ENCODE measurements around the gene APBB2.
"Not testable (repeated sequence)": the region's sequence is repeated elsewhere in the genome, so short reads cannot be mapped to it uniquely, and the experiment has no call there.

The APBB2 gene

DNA sequence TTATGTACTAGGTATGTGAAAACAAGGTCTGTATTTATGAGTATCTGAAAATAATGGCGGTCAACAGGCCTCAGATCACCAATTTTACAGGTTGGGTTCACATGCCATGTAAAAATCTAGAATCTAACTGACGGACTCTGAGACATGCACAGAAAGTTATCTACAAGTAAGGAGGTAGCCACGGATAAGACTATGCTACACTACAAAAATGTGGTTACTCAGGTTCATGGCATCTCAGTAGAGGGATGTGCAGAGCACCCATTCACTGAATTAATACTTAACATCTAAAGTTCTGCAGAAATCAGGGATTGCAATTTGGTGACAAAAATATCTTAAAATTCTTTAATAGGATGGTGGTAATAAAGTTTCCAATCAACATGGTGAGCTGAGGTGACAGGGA, 155.9 kb downstream of the APBB2 start:
- H3K4me3 ChIP-seq (ENCODE audit: low read depth, low read length): no peak overlapping the region
- DNase-seq (ENCODE audit: low read depth): no peak
- TF ChIP-seq, protein P1, sequence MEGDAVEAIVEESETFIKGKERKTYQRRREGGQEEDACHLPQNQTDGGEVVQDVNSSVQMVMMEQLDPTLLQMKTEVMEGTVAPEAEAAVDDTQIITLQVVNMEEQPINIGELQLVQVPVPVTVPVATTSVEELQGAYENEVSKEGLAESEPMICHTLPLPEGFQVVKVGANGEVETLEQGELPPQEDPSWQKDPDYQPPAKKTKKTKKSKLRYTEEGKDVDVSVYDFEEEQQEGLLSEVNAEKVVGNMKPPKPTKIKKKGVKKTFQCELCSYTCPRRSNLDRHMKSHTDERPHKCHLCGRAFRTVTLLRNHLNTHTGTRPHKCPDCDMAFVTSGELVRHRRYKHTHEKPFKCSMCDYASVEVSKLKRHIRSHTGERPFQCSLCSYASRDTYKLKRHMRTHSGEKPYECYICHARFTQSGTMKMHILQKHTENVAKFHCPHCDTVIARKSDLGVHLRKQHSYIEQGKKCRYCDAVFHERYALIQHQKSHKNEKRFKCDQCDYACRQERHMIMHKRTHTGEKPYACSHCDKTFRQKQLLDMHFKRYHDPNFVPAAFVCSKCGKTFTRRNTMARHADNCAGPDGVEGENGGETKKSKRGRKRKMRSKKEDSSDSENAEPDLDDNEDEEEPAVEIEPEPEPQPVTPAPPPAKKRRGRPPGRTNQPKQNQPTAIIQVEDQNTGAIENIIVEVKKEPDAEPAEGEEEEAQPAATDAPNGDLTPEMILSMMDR (IDR thresholded peaks at IDR 0.05; ENCODE audit: low read depth, low read length): no peak
- TF ChIP-seq, protein P2, sequence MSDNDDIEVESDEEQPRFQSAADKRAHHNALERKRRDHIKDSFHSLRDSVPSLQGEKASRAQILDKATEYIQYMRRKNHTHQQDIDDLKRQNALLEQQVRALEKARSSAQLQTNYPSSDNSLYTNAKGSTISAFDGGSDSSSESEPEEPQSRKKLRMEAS (IDR thresholded peaks at IDR 0.05; ENCODE audit: low read depth, low read length): no peak
- TF ChIP-seq POLR2A (IDR thresholded peaks at IDR 0.05; ENCODE audit: extremely low read depth, insufficient read length) (no peak), MYC (IDR thresholded peaks at IDR 0.05; ENCODE audit: low read depth, low read length) (no peak)

DNA sequence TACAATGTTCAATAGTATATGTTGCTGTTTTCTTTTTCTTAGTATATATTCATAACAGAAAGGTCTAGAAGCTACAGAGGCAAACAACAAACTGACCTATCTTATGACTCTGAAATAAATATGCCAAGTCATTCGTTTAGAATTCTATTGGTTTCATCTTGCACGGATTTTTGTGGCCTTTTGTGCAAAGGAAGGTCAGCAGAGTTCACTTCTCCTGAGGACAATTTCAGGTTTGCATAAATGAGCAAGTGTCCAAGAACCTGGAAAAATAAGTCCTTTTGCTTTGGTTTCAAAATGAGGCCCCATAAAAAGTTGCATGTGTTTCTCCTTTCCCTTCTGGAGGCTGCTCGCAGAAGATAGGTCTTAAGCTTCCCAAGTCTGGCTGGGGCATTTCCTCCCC, 156.9 kb downstream of the APBB2 start:
- no peak for DNase-seq (ENCODE audit: low read depth)
- TF ChIP-seq MYC (IDR thresholded peaks at IDR 0.05; ENCODE audit: low read depth, low read length) (no peak), POLR2A (IDR thresholded peaks at IDR 0.05; ENCODE audit: extremely low read depth, insufficient read length) (no peak)
- TF ChIP-seq, protein P1 (IDR thresholded peaks at IDR 0.05; ENCODE audit: low read depth, low read length): no peak
- TF ChIP-seq, protein P2 (IDR thresholded peaks at IDR 0.05; ENCODE audit: low read depth, low read length): no peak
- H3K4me3 ChIP-seq (ENCODE audit: low read depth, low read length): no peak overlapping the region

DNA sequence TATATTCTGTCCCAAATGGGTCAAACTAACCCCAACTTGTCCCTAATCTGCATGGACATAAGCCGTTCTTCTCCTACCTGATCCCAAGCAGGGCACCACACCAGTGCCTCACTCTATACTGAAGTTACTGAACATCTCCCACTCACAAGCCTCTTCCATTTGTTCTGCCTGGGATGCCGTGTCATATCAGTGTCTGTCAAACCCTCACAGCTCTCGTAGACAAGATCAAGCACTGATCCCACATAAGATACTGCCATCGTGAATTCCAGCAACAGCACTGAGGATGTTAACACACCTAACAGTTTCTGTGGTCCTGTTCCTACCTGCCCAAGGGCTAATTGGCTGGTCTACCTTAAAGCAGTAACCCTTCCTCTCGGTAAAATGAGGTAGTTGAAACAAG, 162.1 kb downstream of the APBB2 start:
- TF ChIP-seq, protein P1 (IDR thresholded peaks at IDR 0.05; ENCODE audit: low read depth, low read length): no peak
- no peak for TF ChIP-seq MYC (IDR thresholded peaks at IDR 0.05; ENCODE audit: low read depth, low read length)
- TF ChIP-seq, protein P2 (IDR thresholded peaks at IDR 0.05; ENCODE audit: low read depth, low read length): no peak
- no peak for TF ChIP-seq POLR2A (IDR thresholded peaks at IDR 0.05; ENCODE audit: extremely low read depth, insufficient read length)
- H3K4me3 ChIP-seq (ENCODE audit: low read depth, low read length): no peak overlapping the region

DNA sequence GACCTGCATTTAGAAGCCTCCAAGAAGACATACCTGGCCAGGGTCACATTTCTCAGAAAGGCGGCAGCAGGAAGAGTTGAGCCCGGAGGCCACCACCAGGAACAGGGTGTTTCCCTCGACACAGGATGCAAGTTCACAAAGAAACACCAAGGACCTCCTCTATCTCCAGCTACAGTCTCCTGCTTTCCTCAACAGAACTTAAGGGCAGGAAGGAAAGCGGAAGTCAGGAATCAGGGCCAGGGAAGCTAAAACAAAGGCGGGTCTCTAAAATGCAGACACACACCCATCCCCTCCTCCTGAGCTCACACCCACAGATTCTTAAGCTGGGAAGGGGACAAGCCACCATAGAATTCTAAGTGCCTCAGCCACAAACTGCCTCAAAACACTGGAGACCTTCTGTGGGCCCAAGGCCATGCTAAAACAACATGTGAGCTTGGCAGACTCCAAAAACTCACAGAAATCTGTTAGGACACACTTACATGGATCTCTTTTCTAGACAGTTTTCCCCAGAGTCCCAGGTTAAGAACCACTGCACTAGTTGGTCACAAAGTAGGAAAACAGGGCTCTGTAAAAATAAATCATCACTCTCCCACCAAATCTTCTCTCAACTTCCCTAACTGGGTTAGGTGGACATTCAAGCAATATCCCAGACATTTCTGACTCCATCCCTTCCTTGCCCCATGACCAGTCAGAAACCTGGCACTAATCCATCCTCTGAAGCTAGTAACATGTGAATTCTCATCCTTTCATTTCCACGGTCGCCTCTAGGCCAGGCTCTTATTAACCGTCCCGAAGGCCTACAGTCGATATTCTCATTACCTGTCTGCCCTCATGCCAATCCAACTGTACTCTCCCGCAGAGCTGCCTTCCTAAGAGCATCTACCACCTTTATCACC, 163.2 kb downstream of the APBB2 start:
- H3K4me3 ChIP-seq (ENCODE audit: low read depth, low read length): no peak overlapping the region
- TF ChIP-seq, protein P1 (IDR thresholded peaks at IDR 0.05; ENCODE audit: low read depth, low read length): no peak
- TF ChIP-seq POLR2A (IDR thresholded peaks at IDR 0.05; ENCODE audit: extremely low read depth, insufficient read length) (no peak), MYC (IDR thresholded peaks at IDR 0.05; ENCODE audit: low read depth, low read length) (no peak)
- TF ChIP-seq, protein P2 (IDR thresholded peaks at IDR 0.05; ENCODE audit: low read depth, low read length): no peak
- DNase-seq (ENCODE audit: low read depth): no peak

More for the DNA sequence above, 162.1 kb downstream of the APBB2 start:
- no peak for DNase-seq (ENCODE audit: low read depth)

DNA sequence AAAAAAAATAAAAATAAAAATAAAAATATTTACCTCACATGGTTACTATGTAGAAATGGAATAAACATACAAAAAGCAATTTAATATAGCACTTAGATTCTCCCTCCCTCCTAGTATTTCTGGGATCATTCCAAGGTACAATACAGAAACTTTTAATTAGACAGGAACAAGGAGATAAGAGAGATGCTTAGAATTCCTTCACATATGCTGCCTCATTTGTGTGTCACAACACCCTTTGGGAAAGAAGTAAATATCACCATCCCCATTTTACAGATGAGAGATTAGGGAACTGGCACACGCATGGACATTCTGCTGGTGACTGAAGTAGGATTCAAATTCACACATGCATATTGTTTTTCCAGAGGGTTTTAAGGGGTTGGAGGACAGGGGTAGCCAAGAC, 164.2 kb downstream of the APBB2 start:
- H3K4me3 ChIP-seq (ENCODE audit: low read depth, low read length): no peak overlapping the region
- DNase-seq (ENCODE audit: low read depth): no peak
- TF ChIP-seq, protein P2 (IDR thresholded peaks at IDR 0.05; ENCODE audit: low read depth, low read length): no peak
- TF ChIP-seq MYC (IDR thresholded peaks at IDR 0.05; ENCODE audit: low read depth, low read length): no peak
- TF ChIP-seq, protein P1 (IDR thresholded peaks at IDR 0.05; ENCODE audit: low read depth, low read length): no peak
- no peak for TF ChIP-seq POLR2A (IDR thresholded peaks at IDR 0.05; ENCODE audit: extremely low read depth, insufficient read length)

DNA sequence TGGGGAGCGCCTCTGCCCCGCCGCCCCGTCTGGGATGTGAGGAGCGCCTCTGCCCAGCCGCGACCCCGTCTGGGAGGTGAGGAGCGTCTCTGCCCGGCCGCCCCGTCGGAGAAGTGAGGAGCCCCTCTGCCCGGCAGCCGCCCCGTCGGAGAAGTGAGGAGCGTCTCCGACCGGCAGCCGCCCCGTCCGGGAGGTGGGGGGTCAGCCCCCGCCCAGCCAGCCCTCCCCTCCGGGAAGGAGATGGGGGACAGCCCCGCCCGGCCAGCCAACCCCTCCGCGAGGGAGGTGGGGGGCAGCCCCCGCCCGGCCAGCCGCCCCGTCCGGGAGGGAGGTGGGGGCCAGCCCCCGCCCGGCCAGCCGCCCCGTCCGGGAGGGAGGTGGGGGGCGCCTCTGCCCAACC, 165.2 kb downstream of the APBB2 start:
- not testable (repeated sequence) for H3K4me3 ChIP-seq (ENCODE audit: low read depth, low read length); DNase-seq (ENCODE audit: low read depth)

Data from NB4 (cell line).